Measurements from ENCODE around the gene ACOT7. TPM values are rescaled to one million over a fixed set of nuclear protein-coding genes. Genes with fewer than 3 reads are reported as not detected.

ACOT7 gene
- total RNA-seq, 1 experiment from 2014 or later, result 120 TPM

DNA sequence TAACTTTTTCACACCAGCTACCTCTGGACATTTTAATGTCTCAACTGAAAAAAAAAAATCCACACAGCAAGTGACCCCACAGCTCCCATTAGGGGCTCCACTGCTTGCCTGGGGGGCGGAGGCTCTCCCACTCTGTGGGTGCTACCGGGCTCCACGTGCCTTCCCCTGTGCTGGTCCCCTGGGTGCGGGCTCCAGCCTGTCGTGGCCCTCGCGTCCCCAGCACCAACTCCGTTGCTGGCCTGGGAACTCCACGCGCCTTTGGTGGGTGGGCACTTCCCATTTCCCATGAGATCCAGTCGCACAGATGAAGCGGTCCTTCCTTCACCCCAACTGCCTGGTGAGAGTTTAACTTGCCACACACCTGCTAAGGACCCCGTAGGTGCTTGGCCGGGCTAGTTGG, 105.5 kb downstream of the ACOT7 start:
- DNase-seq (ENCODE audit: low read depth, low spot score), result no peak
- Histone ChIP-seq H3K4me1 (ENCODE audit: control insufficient read depth, insufficient read depth, low read length) (no peaks in the 10 kb centered on the region), H3K9me3 (ENCODE audit: control insufficient read depth, insufficient read depth, low read depth, low read length) (no peaks in the 10 kb centered on the region), H3K27me3 (ENCODE audit: control insufficient read depth, insufficient read depth, low read length) (no peaks in the 10 kb centered on the region), H3K4me3 (ENCODE audit: low read depth in 2 of 2, low read length in 2 of 2) (no peak overlapping the region), H3K27ac (ENCODE audit: low read length) (no peak overlapping the region), H3K36me3 (ENCODE audit: control insufficient read depth, insufficient read depth, low read length) (no peaks in the 10 kb centered on the region)
- intact Hi-C loops (cut with micrococcal nuclease; ENCODE audit: unreplicated experiment), result no loop called here
- ChIA-PET CTCF (no interaction called here), POLR2A (interaction anchor here (0.6 kb wide), 1 partner anchor 140 kb away, joined by 3 read pairs; no protein-coding TSS in a partner anchor)
- no peak for ATAC-seq
- TF ChIP-seq POLR2AphosphoS5 (IDR thresholded peaks at IDR 0.05; ENCODE audit: low read depth, low read length) (no peak), TCF7L2 (IDR thresholded peaks at IDR 0.05; ENCODE audit: low read depth, low read length) (no peak), SIN3A (IDR thresholded peaks at IDR 0.05; ENCODE audit: borderline replicate concordance, insufficient read depth, low read depth, low read length) (no peak), REST (IDR thresholded peaks at IDR 0.05; ENCODE audit: insufficient read depth in 1 of 2, low read depth in 2 of 2, low read length in 1 of 2) (no peak)
- TF ChIP-seq, protein P1, sequence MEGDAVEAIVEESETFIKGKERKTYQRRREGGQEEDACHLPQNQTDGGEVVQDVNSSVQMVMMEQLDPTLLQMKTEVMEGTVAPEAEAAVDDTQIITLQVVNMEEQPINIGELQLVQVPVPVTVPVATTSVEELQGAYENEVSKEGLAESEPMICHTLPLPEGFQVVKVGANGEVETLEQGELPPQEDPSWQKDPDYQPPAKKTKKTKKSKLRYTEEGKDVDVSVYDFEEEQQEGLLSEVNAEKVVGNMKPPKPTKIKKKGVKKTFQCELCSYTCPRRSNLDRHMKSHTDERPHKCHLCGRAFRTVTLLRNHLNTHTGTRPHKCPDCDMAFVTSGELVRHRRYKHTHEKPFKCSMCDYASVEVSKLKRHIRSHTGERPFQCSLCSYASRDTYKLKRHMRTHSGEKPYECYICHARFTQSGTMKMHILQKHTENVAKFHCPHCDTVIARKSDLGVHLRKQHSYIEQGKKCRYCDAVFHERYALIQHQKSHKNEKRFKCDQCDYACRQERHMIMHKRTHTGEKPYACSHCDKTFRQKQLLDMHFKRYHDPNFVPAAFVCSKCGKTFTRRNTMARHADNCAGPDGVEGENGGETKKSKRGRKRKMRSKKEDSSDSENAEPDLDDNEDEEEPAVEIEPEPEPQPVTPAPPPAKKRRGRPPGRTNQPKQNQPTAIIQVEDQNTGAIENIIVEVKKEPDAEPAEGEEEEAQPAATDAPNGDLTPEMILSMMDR (IDR thresholded peaks at IDR 0.05), result no peak
- in situ Hi-C loops (cut with HindIII; ENCODE audit: low pct_unique_long_range_greater_than_20kb, low sequenced_read_pairs), result no loop called here
- no TSS peak for BruUV-seq (replicated peaks)

GRCh38 chr1:6287431-6287886, 106.1 kb downstream of the ACOT7 start:
- no TSS peak for BruUV-seq (replicated peaks)
- no peak for TF ChIP-seq POLR2AphosphoS5 (IDR thresholded peaks at IDR 0.05; ENCODE audit: low read depth, low read length)
- TF ChIP-seq REST (IDR thresholded peaks at IDR 0.05; ENCODE audit: insufficient read depth in 1 of 2, low read depth in 2 of 2, low read length in 1 of 2), result no peak
- TF ChIP-seq TCF7L2 (IDR thresholded peaks at IDR 0.05; ENCODE audit: low read depth, low read length), result no peak
- TF ChIP-seq SIN3A (IDR thresholded peaks at IDR 0.05; ENCODE audit: borderline replicate concordance, insufficient read depth, low read depth, low read length), result no peak
- TF ChIP-seq, protein P1 (IDR thresholded peaks at IDR 0.05), result no peak

More at GRCh38 chr1:6287431-6287886, 106.1 kb downstream of the ACOT7 start:
- ATAC-seq (no peak), DNase-seq (ENCODE audit: low read depth, low spot score) (no peak)
- no peaks in the 10 kb centered on the region for H3K27me3 ChIP-seq (ENCODE audit: control insufficient read depth, insufficient read depth, low read length)
- no peaks in the 10 kb centered on the region for H3K4me1 ChIP-seq (ENCODE audit: control insufficient read depth, insufficient read depth, low read length)
- H3K27ac ChIP-seq (ENCODE audit: low read length), result no peak overlapping the region
- in situ Hi-C loops (cut with HindIII; ENCODE audit: low pct_unique_long_range_greater_than_20kb, low sequenced_read_pairs), result no loop called here
- no peaks in the 10 kb centered on the region for H3K36me3 ChIP-seq (ENCODE audit: control insufficient read depth, insufficient read depth, low read length)
- POLR2A ChIA-PET, result interaction anchor here (0.6 kb wide), 1 partner anchor 141 kb away, joined by 3 read pairs; no protein-coding TSS in a partner anchor
- intact Hi-C loops (cut with micrococcal nuclease; ENCODE audit: unreplicated experiment), result no loop called here
- H3K9me3 ChIP-seq (ENCODE audit: control insufficient read depth, insufficient read depth, low read depth, low read length), result no peaks in the 10 kb centered on the region
- H3K4me3 ChIP-seq (ENCODE audit: low read depth in 2 of 2, low read length in 2 of 2), result no peak overlapping the region
- CTCF ChIA-PET, result no interaction called here

Data from Panc1 (cell line).